ENCODE results near the gene AWAT1.

- TF ChIP-seq POLR2A (IDR thresholded peaks at IDR 0.05; ENCODE audit: low read depth, low read length): no peak
- no peak for TF ChIP-seq POLR2AphosphoS5 (IDR thresholded peaks at IDR 0.05; ENCODE audit: low read depth, low read length)
These were observed 46.1 kb downstream of the AWAT1 start for GRCh38 chrX:70280573-70280972.
